Activated CD8-positive, alpha-beta T cell treated with anti-CD3 and anti-CD28 coated beads for 36 hours (primary cell): ENCODE results near the gene CENPA. TPM values are rescaled to one million over a fixed set of nuclear protein-coding genes. Genes with fewer than 3 reads are reported as not detected.
"Not testable (repeated sequence)": the region's sequence is repeated elsewhere in the genome, so short reads cannot be mapped to it uniquely, and the experiment has no call there.

Source experiments
- ATAC-seq: fragments of 200-7000 bp; cut with Tn5 transposase; one replicate; pipeline ENCODE4 v1.10.0; 2021; ENCODE audit warnings: mild to moderate bottlenecking, moderate library complexity
- CTCF ChIA-PET: fragments of 350-600 bp; sonication (Branson Sonifier 250); formaldehyde crosslinking; loops from one replicate; lab custom pipeline; 2021; ENCODE audit warnings: antibody characterized with exemption; lab: Charles Lee
- POLR2A ChIA-PET: fragments of 350-600 bp; sonication (Branson Sonifier 250); formaldehyde crosslinking; loops from one replicate; lab custom pipeline; 2021; ENCODE audit warnings: antibody characterized with exemption; lab: Charles Lee
- DNase-seq: peaks from one replicate; pipeline ENCODE4 v3.0.0-alpha.2; 2020
- H3K27ac Mint-ChIP-seq: one replicate; pipeline ENCODE4 v1.8.0; 2021; ENCODE audit warnings: mild to moderate bottlenecking, mixed read lengths
- H3K27me3 Mint-ChIP-seq: one replicate; pipeline ENCODE4 v1.8.0; 2021; ENCODE audit warnings: mixed read lengths
- H3K36me3 Mint-ChIP-seq: one replicate; pipeline ENCODE4 v1.8.0; 2021; ENCODE audit warnings: low read depth, mixed read lengths
- H3K4me1 Mint-ChIP-seq: one replicate; pipeline ENCODE4 v1.8.0; 2021; ENCODE audit warnings: low read depth, mixed read lengths
- H3K4me3 Mint-ChIP-seq: one replicate; pipeline ENCODE4 v1.8.0; 2021; ENCODE audit warnings: mild to moderate bottlenecking, moderate library complexity, mixed read lengths
- H3K9me3 Mint-ChIP-seq: one replicate; pipeline ENCODE4 v1.8.0; 2021; ENCODE audit warnings: mixed read lengths
- intact Hi-C: fragments of 100-400 bp; cut with micrococcal nuclease; formaldehyde crosslinking; loops from one replicate; pipeline ENCODE4 v1.10.0; 2022
- total RNA-seq, 2 experiments: library from RNA; stranded (reverse); gene quantifications; one replicate each; pipeline ENCODE4 v1.2.3, GENCODE V29; 2021
- TF ChIP-seq, protein P1 (sequence below): fragments of 200-600 bp; IDR thresholded peaks from one replicate; pipeline ENCODE4 v1.8.0; 2022; ENCODE audit warnings: antibody characterized with exemption, mild to moderate bottlenecking

CENPA gene
- total RNA-seq, 2 experiments from 2014 or later = 32.5 to 33.6 TPM

DNA sequence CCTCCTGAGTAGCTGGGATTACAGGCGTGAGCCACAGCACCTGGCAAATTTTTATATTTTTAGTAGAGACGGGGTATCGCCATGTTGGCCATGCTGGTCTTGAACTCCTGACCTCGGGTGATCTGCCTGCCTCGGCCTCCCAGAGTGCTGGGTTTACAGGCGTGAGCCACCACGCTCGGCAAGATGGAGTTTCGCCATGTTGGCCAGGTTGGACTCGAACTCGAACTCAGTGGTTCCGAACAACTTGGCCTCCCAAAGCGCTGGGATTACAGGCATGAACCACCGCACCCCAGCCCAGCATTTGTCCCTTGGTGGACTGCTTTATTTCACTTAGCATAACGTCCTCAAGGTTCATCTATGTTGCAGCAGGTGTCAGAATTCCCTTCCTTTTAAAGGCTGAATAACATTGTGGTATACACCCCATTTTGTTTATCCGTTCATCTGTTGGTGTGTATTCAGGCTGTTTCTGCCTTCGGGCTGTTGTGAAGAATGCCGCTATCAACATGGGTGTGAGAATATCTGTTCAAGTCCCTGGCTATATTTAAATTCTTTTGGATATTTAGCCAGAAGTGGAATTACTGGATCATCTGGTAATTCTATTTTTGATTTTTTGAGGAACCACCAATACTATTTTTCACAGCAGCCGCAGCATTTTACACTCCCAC, 1.2 kb upstream of the CENPA start:
- Mint-ChIP-seq H3K4me1 (peaks cover 12% of the 10 kb centered on the region), H3K27me3 (peaks cover 16% of the 10 kb centered on the region), H3K9me3 (no peaks in the 10 kb centered on the region), H3K36me3 (peaks cover 31% of the 10 kb centered on the region), H3K27ac (peak overlapping the region; percentile 85), H3K4me3 (peak overlapping the region; percentile 75)
- intact Hi-C loops = no loop called here
- ChIA-PET POLR2A (no interaction called here), CTCF (no interaction called here)
- DNase-seq (no peak), ATAC-seq (no peak)
- TF ChIP-seq, protein P1, sequence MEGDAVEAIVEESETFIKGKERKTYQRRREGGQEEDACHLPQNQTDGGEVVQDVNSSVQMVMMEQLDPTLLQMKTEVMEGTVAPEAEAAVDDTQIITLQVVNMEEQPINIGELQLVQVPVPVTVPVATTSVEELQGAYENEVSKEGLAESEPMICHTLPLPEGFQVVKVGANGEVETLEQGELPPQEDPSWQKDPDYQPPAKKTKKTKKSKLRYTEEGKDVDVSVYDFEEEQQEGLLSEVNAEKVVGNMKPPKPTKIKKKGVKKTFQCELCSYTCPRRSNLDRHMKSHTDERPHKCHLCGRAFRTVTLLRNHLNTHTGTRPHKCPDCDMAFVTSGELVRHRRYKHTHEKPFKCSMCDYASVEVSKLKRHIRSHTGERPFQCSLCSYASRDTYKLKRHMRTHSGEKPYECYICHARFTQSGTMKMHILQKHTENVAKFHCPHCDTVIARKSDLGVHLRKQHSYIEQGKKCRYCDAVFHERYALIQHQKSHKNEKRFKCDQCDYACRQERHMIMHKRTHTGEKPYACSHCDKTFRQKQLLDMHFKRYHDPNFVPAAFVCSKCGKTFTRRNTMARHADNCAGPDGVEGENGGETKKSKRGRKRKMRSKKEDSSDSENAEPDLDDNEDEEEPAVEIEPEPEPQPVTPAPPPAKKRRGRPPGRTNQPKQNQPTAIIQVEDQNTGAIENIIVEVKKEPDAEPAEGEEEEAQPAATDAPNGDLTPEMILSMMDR = no peak

DNA sequence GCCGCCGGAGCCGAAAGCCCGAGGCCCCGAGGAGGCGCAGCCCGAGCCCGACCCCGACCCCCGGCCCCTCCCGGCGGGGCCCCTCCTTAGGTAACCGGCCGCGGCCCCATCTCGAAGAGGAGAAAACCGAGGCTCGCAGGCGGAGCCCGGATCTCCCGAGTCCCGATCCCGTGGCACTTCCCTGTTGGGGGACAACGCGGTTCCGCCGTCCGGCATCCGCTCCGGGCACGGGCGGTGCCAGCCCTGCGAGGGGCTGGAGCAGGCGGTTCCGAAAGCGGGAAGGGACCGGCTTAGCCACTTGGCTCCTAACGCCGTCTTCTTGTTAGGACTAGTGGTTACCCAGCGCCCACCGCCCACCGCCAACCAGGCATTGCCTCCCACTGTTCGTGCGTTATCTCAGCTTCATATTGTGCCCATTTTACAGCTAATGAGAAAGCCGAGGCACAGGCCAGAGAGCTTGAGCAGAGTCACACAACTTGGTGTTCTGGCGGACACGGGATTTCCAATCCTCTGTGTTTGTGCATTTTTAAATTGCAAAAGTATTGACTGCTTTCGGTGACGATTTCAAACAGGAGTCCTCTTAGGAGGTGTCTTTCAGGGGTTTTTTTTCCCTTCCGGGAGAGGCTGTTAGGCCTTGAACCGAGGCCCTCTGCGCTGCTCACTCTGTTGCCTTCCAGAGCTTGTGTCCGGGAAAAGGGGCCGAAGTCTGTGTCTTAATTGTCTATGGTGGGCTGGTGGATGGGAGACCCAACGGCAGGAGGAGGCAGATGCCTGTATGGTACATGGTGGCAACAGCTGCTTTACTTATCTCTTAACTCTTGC, 562 bp downstream of the CENPA start:
- intact Hi-C loops = no loop called here
- peak overlapping the region; percentile 84 for H3K4me3 Mint-ChIP-seq
- ATAC-seq (no peak), DNase-seq (peak; percentile 46)
- H3K9me3 Mint-ChIP-seq = peaks cover 3% of the 10 kb centered on the region
- peaks cover 36% of the 10 kb centered on the region for H3K36me3 Mint-ChIP-seq
- peaks cover 19% of the 10 kb centered on the region for H3K27me3 Mint-ChIP-seq
- peak overlapping the region; percentile 11 for H3K27ac Mint-ChIP-seq
- ChIA-PET POLR2A (interaction anchor here (0.7 to 1.3 kb wide), 2 partner anchors 15 to 25 kb away, joined by 3 to 4 read pairs; no protein-coding TSS in a partner anchor), CTCF (interaction anchor here (1.3 kb wide), 1 partner anchor 14 kb away, joined by 4 read pairs; no protein-coding TSS in a partner anchor)
- TF ChIP-seq, protein P1 = no peak
- H3K4me1 Mint-ChIP-seq = peaks cover 12% of the 10 kb centered on the region

DNA sequence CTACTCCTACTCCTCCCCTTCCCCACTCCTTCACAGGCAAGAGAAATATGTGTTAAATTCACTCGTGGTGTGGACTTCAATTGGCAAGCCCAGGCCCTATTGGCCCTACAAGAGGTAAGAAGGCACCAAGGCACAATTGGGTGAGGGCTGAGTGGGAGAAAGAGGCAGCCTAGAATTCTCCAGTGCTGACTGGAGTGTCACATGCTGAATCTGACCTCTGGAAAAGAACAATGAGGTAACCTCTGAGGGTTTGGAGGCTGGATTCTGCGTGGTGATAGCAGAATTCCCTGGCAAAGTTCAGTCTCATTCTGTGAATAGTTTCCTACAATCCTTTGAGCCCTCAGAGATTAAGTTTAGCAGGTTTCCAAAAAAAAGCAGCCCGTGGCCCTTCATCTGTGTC, 6.9 kb downstream of the CENPA start:
- intact Hi-C loops = no loop called here
- Mint-ChIP-seq H3K36me3 (peaks cover 62% of the 10 kb centered on the region), H3K27me3 (peaks cover 15% of the 10 kb centered on the region), H3K9me3 (peaks cover 3% of the 10 kb centered on the region), H3K4me1 (peaks cover 2% of the 10 kb centered on the region), H3K4me3 (no peak overlapping the region), H3K27ac (no peak overlapping the region)
- no peak for DNase-seq
- ChIA-PET CTCF (no interaction called here), POLR2A (no interaction called here)
- no peak for ATAC-seq
- TF ChIP-seq, protein P1 = no peak

DNA sequence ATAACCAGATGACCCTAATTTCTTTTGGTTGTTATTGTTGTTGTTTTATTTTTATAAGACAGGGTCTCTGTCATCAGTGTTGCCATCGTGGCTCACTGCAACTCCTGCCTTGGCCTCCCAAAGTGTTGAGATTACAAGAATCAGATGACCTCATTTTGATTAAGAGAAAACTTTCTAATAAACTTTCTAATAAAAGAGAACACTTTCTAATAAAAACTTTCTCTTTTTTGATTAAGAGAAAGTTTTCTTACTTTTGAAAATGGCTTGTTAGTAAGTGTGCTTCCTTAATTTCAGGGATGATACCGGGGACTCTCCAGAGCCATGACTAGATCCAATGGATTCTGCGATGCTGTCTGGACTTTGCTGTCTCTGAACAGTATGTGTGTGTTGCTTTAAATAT, 7.7 kb downstream of the CENPA start:
- peaks cover 11% of the 10 kb centered on the region for H3K27me3 Mint-ChIP-seq
- DNase-seq = no peak
- TF ChIP-seq, protein P1 = no peak
- H3K4me3 Mint-ChIP-seq = no peak overlapping the region
- H3K36me3 Mint-ChIP-seq = peaks cover 58% of the 10 kb centered on the region
- peaks cover 3% of the 10 kb centered on the region for H3K9me3 Mint-ChIP-seq
- ChIA-PET CTCF (no interaction called here), POLR2A (no interaction called here)
- no peak overlapping the region for H3K27ac Mint-ChIP-seq
- intact Hi-C loops = no loop called here
- no peak for ATAC-seq
- no peaks in the 10 kb centered on the region for H3K4me1 Mint-ChIP-seq

DNA sequence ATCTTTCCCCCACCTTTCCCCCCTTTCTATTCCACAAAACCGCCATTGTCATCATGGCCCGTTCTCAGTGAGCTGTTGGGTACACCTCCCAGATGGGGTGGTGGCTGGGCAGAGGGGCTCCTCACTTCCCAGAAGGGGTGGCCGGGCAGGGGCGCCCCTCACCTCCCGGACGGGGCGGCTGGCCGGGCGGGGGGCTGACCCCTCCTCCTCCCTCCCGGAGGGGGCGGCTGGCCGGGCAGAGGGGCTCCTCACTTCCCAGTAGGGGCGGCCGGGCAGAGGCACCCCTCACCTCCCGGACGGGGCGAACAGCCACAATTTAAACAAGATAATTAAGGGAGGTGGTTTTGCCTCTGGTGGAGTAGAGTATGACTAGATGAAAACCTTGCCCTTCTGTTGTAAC, 9.3 kb downstream of the CENPA start:
- intact Hi-C loops, CTCF ChIA-PET, H3K9me3 Mint-ChIP-seq, H3K4me3 Mint-ChIP-seq, ATAC-seq, H3K4me1 Mint-ChIP-seq, POLR2A ChIA-PET, H3K27me3 Mint-ChIP-seq, H3K27ac Mint-ChIP-seq, DNase-seq: not testable (repeated sequence)
- H3K36me3 Mint-ChIP-seq = peaks cover 44% of the 10 kb centered on the region
